GM13977 (cell line): Measurements from ENCODE around the gene NRF1.
"Not testable (repeated sequence)": the region's sequence is repeated elsewhere in the genome, so short reads cannot be mapped to it uniquely, and the experiment has no call there.

Source experiments
- DNase-seq: peaks from one replicate; pipeline ENCODE4 v3.0.0; 2012; ENCODE audit warnings: low spot score
- in situ Hi-C: fragments of 300-500 bp; cut with MboI; formaldehyde crosslinking; loops from one replicate; pipeline ENCODE4 v1.12.0; 2022; ENCODE audit warnings: low sequenced_read_pairs, low pct_unique_long_range_greater_than_20kb, mixed read lengths, inconsistent platforms; ENCODE audit not compliant: unreplicated experiment
- TF ChIP-seq, protein P1 (sequence below): IDR thresholded peaks from 2 replicates; pipeline ENCODE4 v1.5.1; 2012; ENCODE audit warnings: mild to moderate bottlenecking, control low read depth; ENCODE audit not compliant: insufficient read depth; ENCODE audit errors: extremely low read depth, missing control alignments

Gene NRF1

DNA sequence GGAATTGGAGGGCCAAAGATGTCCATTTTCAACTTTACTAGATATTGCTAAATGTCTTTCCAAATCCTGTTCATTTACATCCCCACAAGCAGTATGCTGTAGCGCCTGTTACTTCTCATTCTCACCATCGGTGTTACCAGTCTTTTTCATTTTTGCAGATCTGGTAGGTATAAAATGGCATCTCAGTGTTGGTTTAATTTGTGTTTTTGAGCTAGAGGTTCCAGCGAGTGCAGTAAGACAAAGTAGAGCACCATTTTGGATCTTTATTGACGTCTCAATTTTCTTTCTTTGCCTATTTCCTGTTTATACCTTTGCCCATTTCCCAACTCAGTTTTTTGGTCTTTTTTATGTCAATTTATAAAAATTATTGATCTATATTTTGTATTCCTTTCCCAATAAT, 55.6 kb downstream of the NRF1 start:
- DNase-seq = no peak
- in situ Hi-C loops = loop anchor here (25.0 kb wide), 1 partner anchor 345 kb away; no protein-coding TSS in a partner anchor
- TF ChIP-seq, protein P1, sequence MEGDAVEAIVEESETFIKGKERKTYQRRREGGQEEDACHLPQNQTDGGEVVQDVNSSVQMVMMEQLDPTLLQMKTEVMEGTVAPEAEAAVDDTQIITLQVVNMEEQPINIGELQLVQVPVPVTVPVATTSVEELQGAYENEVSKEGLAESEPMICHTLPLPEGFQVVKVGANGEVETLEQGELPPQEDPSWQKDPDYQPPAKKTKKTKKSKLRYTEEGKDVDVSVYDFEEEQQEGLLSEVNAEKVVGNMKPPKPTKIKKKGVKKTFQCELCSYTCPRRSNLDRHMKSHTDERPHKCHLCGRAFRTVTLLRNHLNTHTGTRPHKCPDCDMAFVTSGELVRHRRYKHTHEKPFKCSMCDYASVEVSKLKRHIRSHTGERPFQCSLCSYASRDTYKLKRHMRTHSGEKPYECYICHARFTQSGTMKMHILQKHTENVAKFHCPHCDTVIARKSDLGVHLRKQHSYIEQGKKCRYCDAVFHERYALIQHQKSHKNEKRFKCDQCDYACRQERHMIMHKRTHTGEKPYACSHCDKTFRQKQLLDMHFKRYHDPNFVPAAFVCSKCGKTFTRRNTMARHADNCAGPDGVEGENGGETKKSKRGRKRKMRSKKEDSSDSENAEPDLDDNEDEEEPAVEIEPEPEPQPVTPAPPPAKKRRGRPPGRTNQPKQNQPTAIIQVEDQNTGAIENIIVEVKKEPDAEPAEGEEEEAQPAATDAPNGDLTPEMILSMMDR = no peak

DNA sequence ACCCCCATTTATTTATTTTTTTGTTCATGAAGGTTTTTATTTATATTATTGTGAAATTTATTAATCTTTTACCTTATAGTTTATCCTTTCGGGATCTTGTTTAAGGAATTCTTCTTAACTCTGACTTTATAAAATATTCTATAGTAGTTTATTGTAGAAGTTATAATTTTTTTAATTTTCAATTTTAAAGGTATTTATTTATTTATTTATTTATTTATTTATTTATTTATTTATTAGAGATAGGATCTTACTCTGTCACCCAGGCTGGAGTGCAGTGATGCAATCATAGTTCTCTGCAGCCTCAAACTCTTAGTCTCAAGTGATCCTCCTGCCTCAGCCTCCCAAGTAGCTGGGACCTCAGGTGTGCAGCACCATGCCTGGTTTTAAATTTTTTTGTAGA, 56.0 kb downstream of the NRF1 start:
- in situ Hi-C loops = loop anchor here (25.0 kb wide), 1 partner anchor 345 kb away; no protein-coding TSS in a partner anchor
- no peak for DNase-seq
- TF ChIP-seq, protein P1 = no peak

DNA sequence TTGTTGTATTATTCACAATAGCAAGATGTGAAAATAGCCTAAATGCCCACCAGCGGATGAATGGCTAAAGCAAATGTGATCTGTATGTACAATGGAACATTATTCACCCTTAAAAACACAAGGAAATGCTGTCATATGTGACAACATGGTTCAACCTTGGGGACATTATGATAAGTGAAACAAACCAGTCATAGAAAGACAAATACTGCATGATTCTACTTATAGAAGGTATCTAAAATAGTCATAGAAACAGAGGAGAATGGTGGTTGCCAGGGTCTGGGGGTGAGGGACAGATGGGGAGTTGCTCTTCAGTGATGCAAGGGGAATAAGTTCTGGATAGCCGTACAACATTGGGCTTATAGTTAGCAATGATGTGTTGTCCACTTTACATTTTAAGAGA, 58.4 kb downstream of the NRF1 start:
- TF ChIP-seq, protein P1 = no peak
- in situ Hi-C loops = loop anchor here (25.0 kb wide), 1 partner anchor 342 kb away; no protein-coding TSS in a partner anchor
- no peak for DNase-seq

DNA sequence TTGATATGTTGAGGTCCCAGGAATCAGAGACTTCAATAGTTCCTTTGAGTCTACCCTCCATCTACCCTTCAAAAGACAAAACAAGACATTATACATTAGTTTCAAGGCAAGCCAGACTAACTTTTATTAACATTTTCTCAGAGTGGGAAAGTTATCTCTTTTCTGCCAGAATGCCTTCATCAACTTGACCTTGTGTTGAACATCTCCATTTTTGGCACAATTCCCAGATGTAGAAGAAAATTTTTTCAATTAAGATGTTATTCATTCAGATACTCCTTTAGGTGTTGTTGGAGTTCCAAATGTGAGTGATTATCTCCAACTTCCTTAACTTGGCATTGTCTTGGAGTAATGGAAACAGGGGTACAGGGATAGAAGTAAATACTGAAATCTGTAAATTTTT, 59.1 kb downstream of the NRF1 start:
- no peak for DNase-seq

DNA sequence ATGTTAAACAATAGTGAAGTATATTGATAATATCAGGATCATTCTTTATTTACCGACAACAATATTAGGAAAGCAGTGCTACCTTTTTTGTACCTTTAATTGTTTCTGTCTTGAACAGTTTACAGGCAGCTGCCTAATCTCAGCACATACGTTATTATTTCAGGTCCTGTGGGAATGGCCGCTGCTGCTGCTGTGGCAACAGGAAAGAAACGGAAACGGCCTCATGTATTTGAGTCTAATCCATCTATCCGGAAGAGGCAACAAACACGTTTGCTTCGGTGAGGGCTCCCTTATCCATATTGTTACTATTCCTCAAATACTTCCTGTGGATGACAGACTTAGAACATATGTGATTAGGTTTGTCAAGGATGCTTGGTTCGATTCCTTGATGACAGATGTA, 59.7 kb downstream of the NRF1 start:
- TF ChIP-seq, protein P1 = no peak
- no peak for DNase-seq
- in situ Hi-C loops = loop anchor here (25.0 kb wide), 1 partner anchor 341 kb away; no protein-coding TSS in a partner anchor

More for the DNA sequence above, 59.1 kb downstream of the NRF1 start:
- in situ Hi-C loops = loop anchor here (25.0 kb wide), 1 partner anchor 342 kb away; no protein-coding TSS in a partner anchor
- TF ChIP-seq, protein P1 = no peak

DNA sequence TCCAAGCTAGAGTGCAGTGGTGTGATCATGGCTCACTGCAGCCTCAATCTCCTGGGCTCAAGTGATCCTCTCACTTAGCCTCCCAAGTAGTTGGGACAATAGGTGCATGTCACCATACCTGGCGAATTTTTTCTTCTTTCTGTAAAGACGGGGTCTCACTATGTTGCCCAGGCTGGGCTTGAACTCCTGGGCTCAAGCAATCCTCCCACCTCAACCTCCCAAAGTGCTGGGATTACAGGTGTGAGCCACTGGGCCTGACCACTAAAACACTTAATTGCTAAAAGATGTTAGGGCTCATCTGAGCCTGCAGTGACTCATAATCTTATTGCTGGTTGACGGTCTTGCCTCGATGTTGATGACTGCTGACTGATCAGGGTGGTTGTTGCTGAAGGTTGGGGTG, 63.0 kb downstream of the NRF1 start:
- not testable (repeated sequence) for DNase-seq
- in situ Hi-C loops = loop anchor here (25.0 kb wide), 1 partner anchor 338 kb away; no protein-coding TSS in a partner anchor

DNA sequence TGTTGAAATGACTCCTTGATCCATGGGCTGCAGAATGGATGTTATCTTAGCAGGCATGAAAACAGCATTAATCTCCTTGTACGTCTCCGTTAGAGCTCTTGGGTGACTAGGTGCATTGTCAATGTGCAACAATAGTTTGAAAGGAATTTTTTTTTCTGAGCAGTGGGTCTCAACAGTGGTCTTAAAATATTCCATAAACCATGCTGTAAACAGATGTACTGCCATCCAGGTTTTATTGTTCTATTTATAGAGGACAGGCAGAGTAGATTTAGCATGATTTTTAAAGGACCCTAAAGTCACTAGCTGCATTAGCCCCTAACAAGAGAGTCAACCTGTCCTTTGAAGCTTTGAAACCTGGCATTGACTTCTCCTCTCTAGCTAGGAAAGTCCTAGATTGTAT, 64.0 kb downstream of the NRF1 start:
- in situ Hi-C loops = no loop called here
- no peak for DNase-seq
- TF ChIP-seq, protein P1 = no peak
